Fibroblast of mammary gland (primary cell): ENCODE results near the gene FGF9.

ENCODE experiments used
- DNase-seq: peaks from one replicate; pipeline ENCODE4 v3.0.0-alpha.2; 2010; ENCODE audit warnings: low read depth
- H3K4me3 ChIP-seq: 2 replicates; pipeline ENCODE4 v1.5.1; 2011; ENCODE audit warnings: low read depth, mild to moderate bottlenecking, low read length, moderate library complexity; ENCODE audit not compliant: control insufficient read depth
- TF ChIP-seq, protein P1 (sequence below): conservative IDR thresholded peaks from 2 replicates; pipeline ENCODE4 v1.5.1; 2011; ENCODE audit warnings: low read depth, low read length, inconsistent platforms; ENCODE audit not compliant: control insufficient read depth, insufficient read depth

Gene FGF9

GRCh38 chr13:21749410-21749809, 78.5 kb downstream of the FGF9 start:
- TF ChIP-seq, protein P1, sequence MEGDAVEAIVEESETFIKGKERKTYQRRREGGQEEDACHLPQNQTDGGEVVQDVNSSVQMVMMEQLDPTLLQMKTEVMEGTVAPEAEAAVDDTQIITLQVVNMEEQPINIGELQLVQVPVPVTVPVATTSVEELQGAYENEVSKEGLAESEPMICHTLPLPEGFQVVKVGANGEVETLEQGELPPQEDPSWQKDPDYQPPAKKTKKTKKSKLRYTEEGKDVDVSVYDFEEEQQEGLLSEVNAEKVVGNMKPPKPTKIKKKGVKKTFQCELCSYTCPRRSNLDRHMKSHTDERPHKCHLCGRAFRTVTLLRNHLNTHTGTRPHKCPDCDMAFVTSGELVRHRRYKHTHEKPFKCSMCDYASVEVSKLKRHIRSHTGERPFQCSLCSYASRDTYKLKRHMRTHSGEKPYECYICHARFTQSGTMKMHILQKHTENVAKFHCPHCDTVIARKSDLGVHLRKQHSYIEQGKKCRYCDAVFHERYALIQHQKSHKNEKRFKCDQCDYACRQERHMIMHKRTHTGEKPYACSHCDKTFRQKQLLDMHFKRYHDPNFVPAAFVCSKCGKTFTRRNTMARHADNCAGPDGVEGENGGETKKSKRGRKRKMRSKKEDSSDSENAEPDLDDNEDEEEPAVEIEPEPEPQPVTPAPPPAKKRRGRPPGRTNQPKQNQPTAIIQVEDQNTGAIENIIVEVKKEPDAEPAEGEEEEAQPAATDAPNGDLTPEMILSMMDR: no peak
- H3K4me3 ChIP-seq: no peak overlapping the region
- DNase-seq: no peak

GRCh38 chr13:21752501-21752900, 81.6 kb downstream of the FGF9 start:
- TF ChIP-seq, protein P1: no peak
- no peak overlapping the region for H3K4me3 ChIP-seq
- no peak for DNase-seq

DNA sequence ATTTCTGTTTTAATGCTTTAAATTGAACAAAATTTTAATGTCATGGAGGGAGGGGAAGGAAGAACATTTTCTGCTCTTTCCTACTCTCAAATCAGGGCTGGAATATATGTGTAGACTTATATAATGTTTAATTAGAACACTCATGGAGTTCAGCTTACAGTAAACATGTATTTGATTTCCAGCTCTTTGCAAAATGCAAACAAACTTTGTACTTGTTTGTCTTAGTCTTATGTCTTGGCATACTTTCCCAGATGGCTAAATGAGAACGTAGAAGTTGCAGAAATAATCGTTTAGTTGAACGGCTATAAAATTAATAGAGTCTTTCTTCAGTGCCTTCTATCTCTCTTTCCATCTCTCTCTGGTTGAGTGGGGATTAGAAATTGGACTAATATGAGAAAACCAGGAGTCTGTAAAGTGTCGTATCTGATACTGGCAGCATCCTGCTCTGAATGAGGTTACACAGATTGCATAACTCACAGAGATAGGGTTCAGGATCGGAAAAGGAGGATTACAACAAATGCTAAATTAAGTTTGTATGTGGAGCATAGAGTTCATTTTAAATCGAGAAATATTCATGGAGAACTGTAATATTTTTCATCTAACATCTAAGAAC, 82.3 kb downstream of the FGF9 start:
- no peak for DNase-seq
- TF ChIP-seq, protein P1: no peak
- H3K4me3 ChIP-seq: no peak overlapping the region
